ENCODE measurements around the gene SP140.

- TF ChIP-seq CTCF (conservative IDR thresholded peaks at IDR 0.05; ENCODE audit: low read depth in 2 of 2) (no peak), STAT1 (IDR thresholded peaks at IDR 0.05; ENCODE audit: unreplicated experiment) (no peak), EZH2 (IDR thresholded peaks at IDR 0.05; ENCODE audit: low read depth, unreplicated experiment) (no peak), POLR2AphosphoS5 (IDR thresholded peaks at IDR 0.05; ENCODE audit: low read depth) (no peak), ZNF331 (CRISPR knock-in tag; IDR thresholded peaks at IDR 0.05; ENCODE audit: low read depth) (no peak), EZH2phosphoT487 (IDR thresholded peaks at IDR 0.05; ENCODE audit: unreplicated experiment) (no peak), REST (IDR thresholded peaks at IDR 0.05; ENCODE audit: unreplicated experiment) (no peak), CREB1 (CRISPR knock-in tag; IDR thresholded peaks at IDR 0.05; ENCODE audit: low read depth) (no peak)
Observed at GRCh38 chr2:230306474-230306873, 80.9 kb downstream of the SP140 start.

All from GM23338 (cell line).